Measurements from ENCODE around the gene LIMS2. TPM values are rescaled to one million over a fixed set of nuclear protein-coding genes. Genes with fewer than 3 reads are reported as not detected.

Gene LIMS2
- total and polyA plus RNA-seq, 2 of the 8 experiments (the other 6 are each of a cell fraction or from before 2014, with no cell fraction given), result 3.3 to 4.8 TPM

DNA sequence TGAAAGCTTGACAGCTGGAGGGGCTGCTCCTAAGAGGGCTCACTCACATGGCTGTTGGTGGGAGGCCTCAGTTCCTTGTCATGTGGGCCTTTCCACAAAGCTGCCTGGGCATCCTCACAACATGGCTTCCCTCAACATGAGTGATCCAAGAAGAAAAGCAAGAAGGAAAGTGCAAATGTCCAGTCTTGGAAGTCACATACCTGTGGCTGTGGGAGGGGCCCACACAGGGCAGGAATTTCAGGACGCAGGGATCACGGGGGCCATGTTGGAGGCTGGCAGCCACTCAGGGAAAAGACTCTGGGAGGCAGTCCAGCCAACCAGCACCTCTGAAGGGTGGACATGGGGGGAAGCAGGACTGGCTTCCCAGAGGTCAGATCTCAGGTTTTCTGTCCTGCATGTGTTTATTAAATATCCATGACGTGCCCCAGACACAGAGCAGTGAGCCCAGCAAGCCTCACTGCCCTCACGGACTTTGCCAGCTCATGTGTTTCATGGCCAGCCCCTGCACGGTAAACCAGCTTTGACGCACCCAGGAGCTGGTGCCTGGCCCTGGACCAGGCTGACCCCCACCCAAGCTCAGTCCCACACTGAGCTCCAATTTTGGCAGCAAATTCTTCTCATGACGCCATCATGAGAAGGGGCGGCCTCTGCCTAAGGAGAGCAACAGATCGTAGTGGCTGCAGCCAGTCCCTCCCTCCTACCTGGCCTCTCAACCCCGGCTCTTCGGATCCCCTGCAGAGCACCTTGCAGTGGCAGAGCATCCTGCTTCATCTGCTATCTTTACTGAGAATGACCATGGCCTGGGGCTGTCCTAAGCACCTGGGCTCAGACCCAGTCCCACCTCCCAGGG lies 64.0 kb downstream of the LIMS2 start (continued):
- TF ChIP-seq, protein P1, sequence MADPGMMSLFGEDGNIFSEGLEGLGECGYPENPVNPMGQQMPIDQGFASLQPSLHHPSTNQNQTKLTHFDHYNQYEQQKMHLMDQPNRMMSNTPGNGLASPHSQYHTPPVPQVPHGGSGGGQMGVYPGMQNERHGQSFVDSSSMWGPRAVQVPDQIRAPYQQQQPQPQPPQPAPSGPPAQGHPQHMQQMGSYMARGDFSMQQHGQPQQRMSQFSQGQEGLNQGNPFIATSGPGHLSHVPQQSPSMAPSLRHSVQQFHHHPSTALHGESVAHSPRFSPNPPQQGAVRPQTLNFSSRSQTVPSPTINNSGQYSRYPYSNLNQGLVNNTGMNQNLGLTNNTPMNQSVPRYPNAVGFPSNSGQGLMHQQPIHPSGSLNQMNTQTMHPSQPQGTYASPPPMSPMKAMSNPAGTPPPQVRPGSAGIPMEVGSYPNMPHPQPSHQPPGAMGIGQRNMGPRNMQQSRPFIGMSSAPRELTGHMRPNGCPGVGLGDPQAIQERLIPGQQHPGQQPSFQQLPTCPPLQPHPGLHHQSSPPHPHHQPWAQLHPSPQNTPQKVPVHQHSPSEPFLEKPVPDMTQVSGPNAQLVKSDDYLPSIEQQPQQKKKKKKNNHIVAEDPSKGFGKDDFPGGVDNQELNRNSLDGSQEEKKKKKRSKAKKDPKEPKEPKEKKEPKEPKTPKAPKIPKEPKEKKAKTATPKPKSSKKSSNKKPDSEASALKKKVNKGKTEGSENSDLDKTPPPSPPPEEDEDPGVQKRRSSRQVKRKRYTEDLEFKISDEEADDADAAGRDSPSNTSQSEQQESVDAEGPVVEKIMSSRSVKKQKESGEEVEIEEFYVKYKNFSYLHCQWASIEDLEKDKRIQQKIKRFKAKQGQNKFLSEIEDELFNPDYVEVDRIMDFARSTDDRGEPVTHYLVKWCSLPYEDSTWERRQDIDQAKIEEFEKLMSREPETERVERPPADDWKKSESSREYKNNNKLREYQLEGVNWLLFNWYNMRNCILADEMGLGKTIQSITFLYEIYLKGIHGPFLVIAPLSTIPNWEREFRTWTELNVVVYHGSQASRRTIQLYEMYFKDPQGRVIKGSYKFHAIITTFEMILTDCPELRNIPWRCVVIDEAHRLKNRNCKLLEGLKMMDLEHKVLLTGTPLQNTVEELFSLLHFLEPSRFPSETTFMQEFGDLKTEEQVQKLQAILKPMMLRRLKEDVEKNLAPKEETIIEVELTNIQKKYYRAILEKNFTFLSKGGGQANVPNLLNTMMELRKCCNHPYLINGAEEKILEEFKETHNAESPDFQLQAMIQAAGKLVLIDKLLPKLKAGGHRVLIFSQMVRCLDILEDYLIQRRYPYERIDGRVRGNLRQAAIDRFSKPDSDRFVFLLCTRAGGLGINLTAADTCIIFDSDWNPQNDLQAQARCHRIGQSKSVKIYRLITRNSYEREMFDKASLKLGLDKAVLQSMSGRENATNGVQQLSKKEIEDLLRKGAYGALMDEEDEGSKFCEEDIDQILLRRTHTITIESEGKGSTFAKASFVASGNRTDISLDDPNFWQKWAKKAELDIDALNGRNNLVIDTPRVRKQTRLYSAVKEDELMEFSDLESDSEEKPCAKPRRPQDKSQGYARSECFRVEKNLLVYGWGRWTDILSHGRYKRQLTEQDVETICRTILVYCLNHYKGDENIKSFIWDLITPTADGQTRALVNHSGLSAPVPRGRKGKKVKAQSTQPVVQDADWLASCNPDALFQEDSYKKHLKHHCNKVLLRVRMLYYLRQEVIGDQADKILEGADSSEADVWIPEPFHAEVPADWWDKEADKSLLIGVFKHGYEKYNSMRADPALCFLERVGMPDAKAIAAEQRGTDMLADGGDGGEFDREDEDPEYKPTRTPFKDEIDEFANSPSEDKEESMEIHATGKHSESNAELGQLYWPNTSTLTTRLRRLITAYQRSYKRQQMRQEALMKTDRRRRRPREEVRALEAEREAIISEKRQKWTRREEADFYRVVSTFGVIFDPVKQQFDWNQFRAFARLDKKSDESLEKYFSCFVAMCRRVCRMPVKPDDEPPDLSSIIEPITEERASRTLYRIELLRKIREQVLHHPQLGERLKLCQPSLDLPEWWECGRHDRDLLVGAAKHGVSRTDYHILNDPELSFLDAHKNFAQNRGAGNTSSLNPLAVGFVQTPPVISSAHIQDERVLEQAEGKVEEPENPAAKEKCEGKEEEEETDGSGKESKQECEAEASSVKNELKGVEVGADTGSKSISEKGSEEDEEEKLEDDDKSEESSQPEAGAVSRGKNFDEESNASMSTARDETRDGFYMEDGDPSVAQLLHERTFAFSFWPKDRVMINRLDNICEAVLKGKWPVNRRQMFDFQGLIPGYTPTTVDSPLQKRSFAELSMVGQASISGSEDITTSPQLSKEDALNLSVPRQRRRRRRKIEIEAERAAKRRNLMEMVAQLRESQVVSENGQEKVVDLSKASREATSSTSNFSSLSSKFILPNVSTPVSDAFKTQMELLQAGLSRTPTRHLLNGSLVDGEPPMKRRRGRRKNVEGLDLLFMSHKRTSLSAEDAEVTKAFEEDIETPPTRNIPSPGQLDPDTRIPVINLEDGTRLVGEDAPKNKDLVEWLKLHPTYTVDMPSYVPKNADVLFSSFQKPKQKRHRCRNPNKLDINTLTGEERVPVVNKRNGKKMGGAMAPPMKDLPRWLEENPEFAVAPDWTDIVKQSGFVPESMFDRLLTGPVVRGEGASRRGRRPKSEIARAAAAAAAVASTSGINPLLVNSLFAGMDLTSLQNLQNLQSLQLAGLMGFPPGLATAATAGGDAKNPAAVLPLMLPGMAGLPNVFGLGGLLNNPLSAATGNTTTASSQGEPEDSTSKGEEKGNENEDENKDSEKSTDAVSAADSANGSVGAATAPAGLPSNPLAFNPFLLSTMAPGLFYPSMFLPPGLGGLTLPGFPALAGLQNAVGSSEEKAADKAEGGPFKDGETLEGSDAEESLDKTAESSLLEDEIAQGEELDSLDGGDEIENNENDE (IDR thresholded peaks at IDR 0.05; ENCODE audit: insufficient replicate concordance, low read length), result no peak
- TF ChIP-seq SRF (IDR thresholded peaks at IDR 0.05; ENCODE audit: low read depth, low read length) (no peak), JUND (IDR thresholded peaks at IDR 0.05; ENCODE audit: low read length) (no peak), CHD2 (IDR thresholded peaks at IDR 0.05; ENCODE audit: low read length) (no peak)
